Limb (tissue), 2 donors: Measurements from ENCODE around the gene THEMIS.
"Not testable (repeated sequence)": the region's sequence is repeated elsewhere in the genome, so short reads cannot be mapped to it uniquely, and the experiment has no call there.

Source experiments
- DNase-seq, 2 donors: peaks; one replicate each; pipeline ENCODE4 v3.0.0-alpha.2; 2016; ENCODE audit errors: extremely low spot score in 2 of 2

Gene THEMIS

GRCh38 chr6:127725821-127726220, 175.0 kb downstream of the THEMIS start:
- no peak for DNase-seq

- no peak for DNase-seq
These were observed 182.2 kb downstream of the THEMIS start for GRCh38 chr6:127718694-127719093.

GRCh38 chr6:127717384-127717783, 183.5 kb downstream of the THEMIS start:
- DNase-seq = no peak

- no peak for DNase-seq
These were observed 184.4 kb downstream of the THEMIS start for GRCh38 chr6:127716465-127716864.

GRCh38 chr6:127710668-127711067, 190.2 kb downstream of the THEMIS start:
- DNase-seq = no peak

GRCh38 chr6:127706216-127706615, 194.6 kb downstream of the THEMIS start:
- DNase-seq = no peak

- no peak for DNase-seq
These were observed 205.8 kb downstream of the THEMIS start for GRCh38 chr6:127695108-127695507.

GRCh38 chr6:127691146-127691545, 209.7 kb downstream of the THEMIS start:
- DNase-seq = no peak

- DNase-seq = no peak
These were observed 210.3 kb downstream of the THEMIS start for GRCh38 chr6:127690588-127690987.

GRCh38 chr6:127690092-127690491, 210.8 kb downstream of the THEMIS start:
- DNase-seq = peak in 1 of 2 donors; percentile 17

GRCh38 chr6:127687490-127687889, 213.4 kb downstream of the THEMIS start:
- not testable (repeated sequence) for DNase-seq

GRCh38 chr6:127686084-127686483, 214.8 kb downstream of the THEMIS start:
- no peak for DNase-seq

- DNase-seq = no peak
These were observed 216.4 kb downstream of the THEMIS start for GRCh38 chr6:127684501-127684900.
